Stimulated activated CD4-positive, alpha-beta T cell treated with anti-CD3 and anti-CD28 coated beads, Interleukin-12 subunit alpha, Interleukin-12 subunit beta, amount 100 ng/mL, for 4 hours (primary cell): ENCODE data around the gene ABCA7.
A peak's percentile ranks its signal among the peaks of the same experiment; 100 is the strongest.

Source experiments
- DNase-seq: peaks from one replicate; pipeline ENCODE4 v3.0.0-alpha.2; 2020

ABCA7 gene

DNA sequence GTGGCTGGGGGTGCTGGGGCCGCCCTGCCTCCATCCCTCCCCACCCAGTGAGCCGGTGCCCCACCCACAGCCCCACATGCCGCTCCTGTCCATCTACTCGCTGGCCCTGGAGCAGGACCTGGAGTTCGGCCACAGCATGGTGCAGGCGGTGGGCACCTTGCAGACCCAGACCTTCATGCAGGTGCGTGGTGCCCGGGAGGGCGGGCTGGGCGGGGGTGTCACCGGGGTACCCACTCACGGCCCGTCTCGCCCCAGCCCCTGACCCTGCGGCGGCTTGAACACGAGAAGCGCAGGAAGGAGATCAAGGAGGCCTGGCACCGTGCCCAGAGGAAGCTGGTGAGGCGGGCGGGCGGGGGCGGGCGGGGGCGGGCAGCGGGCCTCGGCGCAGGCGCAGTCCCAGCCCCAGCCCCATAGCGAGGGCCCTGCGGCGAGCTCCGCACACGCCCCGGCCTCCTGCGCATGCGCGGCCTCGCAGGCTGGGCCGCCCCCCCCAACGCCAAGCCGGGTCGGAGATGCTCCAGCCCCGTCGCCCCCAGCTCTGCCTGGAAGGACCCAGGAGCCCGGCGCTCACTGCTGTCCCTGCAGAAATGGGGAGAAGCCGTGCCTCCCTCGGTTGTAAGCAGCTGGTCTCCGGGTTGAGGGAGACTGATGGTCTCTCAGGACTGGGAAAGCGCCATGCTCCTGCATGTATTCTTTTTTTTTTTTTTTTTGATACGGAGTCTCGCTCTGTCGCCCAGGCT is 34.8 kb downstream of the ABCA7 start:
- DNase-seq, result peak; percentile 87

DNA sequence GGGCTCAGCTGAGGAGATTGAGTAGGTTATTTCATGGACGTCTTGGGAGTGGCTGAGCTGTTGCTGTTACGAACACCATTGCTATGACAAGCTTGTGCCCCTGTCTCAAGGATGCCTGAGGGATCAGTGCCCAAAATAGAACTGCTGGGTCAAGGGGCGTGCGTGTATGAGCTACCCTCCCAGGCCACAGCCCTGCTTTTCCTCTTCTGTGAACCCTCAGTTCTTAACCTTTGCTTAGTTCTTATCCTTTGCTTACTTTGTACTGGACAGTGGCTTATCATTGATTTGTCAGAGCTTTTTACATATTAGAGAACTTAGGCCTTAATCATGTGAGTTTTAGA is 36.1 kb downstream of the ABCA7 start:
- DNase-seq, result no peak

DNA sequence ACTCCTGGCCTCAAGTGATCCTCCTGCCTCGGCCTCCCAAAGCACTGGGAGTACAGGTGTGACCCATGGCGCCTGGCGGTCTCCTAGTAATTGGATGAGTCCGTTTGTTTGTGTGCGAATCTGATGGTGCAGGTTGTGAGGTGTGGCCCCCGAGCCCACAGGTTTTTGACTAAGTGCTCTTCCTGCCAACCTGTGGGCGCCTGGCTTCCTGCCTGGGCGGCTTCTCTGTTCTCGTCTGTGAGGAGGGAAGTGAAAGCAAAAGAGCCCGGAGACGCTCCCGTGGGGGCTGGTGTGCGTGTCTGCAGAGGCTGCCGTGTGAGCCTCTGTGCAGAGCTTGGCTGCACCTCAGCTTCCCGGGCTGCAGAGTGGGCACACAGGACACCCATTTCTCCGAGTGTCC is 37.0 kb downstream of the ABCA7 start:
- DNase-seq, result peak; percentile 83

DNA sequence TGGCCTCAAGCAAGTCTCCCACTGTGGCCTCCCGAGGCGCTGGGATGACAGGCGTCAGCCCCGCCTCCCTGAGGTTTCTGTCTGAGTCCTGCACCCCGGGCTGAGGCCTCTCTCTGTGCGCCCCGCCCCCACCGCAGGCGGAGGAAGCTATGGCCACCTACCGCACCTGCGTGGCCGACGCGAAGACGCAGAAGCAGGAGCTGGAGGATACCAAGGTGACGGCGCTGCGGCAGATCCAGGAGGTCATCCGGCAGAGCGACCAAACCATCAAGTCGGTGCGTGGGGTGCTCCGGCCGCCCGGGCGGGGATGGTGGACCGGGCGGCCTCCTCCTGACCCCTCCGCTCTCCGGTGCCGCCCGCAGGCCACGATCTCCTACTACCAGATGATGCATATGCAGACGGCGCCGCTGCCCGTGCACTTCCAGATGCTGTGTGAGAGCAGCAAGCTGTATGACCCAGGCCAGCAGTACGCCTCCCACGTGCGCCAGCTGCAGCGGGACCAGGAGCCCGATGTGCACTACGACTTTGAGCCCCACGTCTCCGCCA is 39.7 kb downstream of the ABCA7 start:
- peak; percentile 66 for DNase-seq

DNA sequence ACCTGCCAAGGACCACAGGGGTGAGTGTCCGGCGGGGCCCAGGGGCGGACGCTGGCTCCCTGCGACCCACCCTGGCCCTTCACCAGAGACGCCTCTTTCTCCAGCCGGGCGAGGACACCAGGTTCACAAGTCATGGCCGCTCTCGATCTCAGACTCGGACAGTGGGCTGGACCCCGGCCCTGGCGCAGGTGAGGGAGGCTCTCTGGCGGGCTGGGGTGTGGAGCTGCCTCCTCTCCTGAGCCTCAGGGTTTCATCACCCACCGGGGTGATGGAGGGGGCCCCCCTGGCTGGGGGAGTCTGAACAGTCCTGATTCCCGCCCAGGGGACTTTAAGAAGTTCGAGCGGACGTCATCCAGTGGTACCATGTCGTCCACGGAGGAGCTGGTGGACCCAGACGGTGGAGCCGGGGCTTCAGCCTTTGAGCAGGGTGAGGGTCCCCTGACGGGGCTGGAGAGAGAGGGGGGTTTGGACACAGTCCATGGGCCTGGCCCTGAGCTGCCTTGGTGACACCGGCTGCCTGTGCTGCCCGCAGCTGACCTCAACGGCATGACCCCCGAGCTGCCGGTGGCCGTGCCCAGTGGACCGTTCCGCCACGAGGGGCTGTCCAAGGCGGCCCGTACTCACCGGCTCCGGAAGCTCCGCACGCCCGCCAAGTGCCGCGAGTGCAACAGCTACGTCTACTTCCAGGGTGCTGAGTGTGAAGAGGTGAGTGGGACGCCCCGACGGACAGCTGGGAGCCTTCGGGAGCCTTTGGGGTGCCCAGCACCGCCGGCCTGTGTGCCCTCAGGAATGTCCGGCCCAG is 40.7 kb downstream of the ABCA7 start:
- no peak for DNase-seq

DNA sequence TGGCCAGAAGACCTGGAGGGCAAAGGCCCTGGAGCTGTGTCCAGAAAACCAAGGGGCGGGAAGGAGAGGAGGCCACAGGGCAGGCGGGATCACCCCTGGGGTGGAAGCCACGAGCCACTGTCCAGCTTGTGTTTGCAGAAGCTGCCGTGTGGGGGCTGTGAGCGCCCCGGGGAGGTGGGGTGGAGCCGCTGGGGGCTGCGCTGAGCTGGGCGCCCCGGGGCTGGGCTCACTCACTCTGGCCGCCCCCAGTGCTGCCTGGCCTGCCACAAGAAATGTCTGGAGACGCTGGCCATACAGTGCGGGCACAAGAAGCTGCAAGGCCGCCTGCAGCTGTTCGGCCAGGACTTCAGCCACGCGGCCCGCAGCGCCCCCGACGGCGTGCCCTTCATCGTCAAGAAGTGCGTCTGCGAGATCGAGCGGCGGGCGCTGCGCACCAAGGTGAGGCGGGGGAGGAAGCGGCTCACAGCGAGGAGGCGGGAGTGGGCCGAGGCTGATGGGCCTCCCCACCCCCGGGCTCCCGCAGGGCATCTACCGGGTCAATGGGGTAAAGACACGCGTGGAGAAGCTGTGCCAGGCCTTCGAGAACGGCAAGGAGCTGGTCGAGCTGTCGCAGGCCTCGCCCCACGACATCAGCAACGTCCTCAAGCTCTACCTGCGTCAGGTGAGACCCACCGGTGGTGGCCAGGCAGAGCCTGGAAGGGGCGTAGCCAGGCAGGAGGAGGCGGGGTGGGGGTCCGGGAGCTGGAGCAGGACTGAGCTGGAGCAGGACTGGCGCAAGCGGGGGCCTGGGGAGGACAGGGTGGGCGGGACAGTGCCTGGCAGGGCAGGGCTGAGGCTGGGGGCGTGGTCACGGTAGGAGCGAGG is 41.6 kb downstream of the ABCA7 start:
- no peak for DNase-seq

DNA sequence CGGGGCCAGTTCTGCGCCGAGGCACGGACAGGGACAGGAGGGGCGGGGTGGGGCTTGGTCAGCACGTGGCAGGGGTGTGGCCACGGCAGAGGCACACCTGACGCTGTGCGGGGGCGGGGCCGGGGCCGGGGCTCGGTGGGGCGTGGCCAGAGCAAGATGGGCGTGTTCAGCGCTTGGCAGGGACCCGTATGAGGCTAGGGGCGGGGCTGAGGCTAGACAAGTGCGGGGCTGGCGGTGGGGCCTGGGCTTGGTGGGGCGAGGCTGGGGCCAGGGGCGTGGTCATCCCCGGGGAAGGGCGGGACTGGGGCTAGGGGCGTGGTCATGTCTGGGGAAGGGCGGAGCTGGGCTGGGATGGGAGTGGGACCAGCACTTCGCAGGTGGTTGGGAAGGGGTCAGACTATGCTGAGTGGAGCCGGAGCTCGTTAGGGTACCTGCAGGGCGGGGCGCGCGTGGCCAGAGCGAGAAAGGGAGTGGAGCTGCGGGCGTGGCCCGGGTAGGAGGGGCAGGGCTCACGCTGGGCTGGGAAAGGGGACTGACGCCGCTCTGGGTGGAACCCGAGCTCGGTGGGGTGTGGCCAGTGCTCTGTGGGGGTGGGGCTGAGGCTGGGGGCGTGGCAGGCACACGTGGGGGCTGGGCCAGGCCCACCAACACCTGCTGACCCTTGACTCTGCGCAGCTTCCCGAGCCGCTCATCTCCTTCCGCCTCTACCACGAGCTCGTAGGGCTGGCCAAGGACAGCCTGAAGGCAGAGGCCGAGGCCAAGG is 42.4 kb downstream of the ABCA7 start:
- peak; percentile 66 for DNase-seq

DNA sequence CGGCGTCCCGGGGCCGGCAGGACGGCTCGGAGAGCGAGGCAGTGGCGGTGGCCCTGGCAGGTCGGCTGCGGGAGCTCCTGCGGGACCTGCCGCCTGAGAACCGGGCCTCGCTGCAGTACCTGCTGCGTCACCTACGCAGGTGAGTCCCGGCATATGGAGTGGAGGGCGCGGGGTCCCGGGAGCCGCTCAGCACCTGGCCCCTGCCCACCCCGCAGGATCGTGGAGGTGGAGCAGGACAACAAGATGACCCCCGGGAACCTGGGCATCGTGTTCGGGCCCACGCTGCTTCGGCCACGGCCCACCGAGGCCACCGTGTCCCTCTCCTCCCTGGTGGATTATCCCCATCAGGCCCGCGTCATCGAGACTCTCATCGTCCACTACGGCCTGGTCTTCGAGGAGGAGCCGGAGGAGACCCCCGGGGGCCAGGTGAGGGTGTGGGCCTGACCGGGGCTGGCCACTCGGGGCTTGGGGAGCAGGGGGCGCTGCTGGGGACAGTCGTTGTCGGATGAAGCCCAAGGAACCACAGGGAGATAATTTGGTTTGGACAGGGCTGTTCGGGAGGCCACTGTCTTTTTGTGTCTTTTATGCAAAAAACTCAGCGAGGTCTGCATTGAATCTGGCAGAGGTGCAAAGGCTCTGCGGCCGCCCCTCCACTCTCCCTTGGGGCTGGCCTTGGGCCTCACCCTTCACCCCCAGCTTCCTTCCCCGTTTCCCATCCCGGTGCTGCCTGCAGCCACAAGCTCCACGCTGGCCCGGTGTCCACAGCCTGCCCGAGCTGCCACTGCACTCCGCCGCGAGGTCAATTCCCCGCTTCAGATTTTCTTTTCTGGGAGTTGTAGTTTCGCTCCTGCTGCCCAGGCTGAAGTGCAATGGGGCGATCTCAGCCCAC is 43.3 kb downstream of the ABCA7 start:
- DNase-seq, result no peak

DNA sequence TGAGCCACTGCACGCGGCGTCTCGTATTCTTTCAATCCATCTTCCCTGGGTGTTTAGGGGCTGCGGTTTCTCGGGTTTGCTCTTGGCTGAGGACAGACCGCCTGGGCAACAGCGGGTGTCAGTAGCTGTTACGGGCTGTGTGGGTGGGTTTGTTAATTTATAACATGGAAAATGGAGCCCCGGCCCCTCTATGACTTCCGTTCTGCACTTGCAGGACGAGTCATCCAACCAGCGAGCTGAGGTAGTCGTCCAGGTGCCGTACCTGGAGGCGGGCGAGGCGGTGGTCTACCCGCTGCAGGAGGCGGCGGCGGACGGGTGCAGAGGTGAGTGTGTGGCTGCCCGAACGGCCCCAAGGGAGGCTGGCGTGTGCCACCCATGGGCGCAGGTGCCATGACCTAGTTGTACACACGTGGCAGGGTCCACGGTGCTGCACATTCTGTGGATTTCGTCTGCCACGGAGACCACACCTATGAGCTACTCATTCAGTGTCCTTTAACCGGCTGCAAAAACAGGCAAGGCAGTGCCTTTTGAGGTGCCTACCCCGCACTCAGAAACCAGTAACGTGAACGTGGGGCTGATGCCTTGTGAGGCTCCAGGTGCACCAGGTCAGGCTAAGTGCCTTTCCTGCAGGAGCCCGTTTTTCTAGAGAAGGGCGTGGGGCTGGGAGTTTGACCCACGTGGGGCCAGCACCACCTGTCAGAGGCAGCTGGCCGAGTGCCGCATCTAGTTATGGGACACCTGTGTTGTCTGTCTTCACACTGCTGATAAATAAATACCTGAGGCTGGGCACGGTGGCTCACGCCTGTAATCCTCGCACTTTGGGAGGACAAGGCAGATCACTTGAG is 44.3 kb downstream of the ABCA7 start:
- DNase-seq, result no peak

DNA sequence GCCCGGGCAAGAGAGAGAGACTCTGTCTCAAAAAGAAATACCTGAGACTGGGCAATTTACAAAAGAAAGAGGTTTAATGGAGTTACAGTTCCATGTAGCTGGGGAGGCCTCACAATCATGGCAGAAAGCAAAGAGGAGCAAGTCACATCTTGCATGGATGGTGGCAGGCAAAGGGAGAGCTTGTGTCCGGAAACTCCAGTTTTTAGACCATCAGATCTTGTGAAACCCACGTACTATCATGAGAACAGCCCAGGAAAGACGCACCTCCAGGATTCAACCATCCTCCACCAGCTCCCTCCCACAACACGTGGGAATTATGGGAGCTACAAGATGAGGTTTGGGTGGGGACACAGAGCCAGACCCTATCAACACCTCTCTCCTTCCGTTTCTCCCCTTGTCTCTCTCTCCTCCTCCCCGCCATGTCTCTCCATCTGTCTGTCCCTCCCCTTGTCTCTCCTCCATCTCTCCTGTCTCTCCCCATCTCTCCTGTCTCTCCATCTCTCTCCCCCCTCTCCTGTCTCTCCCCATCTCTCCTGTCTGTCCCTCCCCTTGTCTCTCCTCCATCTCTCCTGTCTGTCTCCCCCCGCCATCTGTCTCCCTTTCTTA is 45.2 kb downstream of the ABCA7 start:
- DNase-seq, result no peak

DNA sequence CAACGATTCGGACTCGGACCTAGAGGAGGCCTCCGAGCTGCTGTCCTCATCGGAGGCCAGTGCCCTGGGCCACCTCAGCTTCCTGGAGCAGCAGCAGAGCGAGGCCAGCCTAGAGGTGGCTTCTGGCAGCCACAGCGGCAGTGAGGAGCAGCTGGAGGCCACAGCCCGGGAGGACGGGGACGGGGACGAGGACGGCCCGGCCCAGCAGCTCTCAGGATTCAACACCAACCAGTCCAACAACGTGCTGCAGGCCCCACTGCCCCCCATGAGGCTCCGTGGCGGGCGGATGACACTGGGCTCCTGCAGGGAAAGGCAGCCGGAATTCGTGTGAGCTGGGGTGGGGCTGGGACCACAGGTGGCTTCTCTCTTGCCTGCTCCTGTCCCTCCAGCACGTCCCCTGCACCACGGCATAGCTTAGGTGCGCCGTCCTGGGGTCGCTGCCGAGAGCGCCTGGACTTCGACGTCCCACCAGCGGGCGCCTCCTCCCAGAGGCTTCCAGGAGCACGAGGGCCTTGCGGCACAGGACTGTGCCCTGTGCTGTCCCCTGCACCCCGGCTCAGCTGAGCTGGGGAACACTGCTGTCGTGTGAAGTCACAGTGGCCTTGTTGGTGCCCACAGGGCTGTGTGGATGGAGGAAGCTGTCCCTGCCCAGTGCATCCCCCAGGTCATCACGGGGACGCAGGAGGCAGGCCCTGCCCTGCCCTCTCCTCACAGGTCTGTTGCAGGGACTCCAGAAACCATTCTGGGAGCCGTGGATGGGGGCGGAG is 46.0 kb downstream of the ABCA7 start:
- no peak for DNase-seq

DNA sequence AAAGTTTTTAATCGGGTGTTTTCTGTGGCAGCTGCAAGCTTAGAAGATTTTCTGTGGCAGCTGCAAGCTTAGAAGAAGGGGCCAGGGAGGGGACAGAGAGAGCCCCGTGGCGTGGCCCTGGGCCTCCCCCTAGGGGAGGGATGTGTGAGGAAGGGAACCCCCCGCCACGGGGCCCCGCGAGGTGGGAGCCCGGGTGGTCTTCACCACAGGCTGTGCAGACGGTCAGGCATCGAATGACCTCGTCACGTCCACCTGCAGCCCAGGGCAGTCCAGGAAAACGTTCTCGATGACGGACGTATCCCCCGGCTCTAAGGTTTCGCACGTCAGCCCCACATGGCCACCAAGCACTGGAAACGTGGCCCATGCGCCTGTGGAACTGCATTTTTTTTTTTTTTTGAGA is 46.7 kb downstream of the ABCA7 start:
- no peak for DNase-seq

DNA sequence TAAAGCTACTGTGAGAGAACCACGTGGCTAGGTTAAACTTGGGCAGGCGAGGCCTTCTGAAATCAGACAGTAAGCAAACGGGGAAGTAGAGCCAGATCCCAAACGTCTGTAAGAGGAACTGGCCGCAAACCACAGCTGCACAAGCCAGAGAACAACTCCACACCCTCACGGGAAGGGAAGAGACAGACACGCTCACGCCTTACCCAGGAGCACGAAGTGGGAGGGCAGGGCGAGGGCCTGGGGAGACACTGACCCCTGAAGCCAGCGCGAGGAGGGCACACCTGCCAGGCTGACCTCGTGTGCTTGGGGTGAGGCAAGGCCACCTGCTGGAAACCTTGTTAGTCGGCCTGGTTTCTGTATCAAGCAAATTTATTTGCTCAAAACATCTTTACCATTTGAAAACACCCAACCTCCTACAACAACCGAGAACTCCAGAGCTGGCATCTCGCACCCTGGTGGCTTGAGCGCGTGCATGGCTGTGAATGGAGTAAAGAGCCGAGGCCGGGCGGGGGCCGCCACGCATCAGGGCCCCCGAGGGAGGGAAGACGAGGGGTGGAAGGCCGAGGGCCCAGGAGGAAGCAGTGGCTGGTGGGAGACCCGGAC is 48.0 kb downstream of the ABCA7 start:
- no peak for DNase-seq

DNA sequence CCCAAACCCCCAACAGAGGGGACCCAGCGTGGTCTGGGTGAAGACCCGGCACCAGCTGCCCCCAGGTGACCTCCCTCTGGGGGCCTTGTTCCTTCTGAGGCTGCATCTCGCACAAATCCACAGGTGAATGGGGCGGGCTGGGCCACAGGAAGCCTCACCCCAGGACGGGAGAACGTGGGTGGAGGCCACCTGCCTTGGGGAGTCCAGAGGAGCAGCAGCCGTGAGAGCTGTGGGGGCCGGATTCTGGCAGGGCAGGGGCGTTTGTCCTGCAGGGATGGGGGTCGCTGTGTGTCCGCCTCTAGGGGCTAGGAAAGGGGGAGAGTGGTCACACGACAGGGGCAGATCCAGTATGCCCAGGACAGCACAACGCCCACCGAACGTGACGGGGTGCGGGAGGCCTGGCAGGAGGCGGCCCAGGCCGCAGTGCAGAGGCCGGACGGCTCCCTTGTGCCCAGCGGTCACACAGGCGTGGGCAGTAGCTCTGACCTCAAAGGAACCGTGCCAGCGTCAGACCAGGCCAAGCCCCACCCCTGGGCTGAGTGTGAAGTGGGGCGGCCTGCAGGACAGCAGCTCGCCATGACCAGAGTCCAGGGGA is 48.6 kb downstream of the ABCA7 start:
- no peak for DNase-seq

DNA sequence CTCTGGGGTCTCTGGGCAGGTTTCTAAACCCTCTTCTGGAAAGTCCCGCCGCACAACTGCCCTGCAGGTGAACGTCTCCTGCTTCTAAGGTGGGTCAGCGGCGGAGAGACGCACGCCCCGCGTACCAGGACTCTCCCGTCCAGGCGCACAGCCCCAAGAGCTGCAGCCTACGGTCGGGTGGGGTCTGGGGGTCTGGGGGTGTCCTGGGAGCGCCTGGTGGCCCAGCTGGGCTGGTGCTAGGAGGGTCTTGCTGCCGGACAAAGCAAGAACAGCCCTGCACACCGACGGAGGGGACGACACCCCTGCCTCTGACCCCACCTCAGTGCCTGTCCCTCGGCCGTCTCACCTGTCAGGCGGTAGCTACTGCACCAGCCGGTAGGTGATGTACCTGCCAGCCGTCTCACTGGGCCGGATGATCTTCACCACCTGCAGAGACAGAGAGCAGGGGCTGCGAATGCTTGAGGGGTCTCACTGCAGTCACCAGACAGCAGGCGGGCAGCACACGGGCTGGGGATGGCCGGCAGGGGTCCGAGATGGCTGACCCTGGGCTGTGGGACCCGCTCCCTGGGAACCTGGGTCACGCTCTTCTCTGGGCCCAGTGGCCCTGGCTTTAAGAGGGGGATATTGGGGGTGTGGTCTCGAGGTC is 49.3 kb downstream of the ABCA7 start:
- DNase-seq, result no peak

DNA sequence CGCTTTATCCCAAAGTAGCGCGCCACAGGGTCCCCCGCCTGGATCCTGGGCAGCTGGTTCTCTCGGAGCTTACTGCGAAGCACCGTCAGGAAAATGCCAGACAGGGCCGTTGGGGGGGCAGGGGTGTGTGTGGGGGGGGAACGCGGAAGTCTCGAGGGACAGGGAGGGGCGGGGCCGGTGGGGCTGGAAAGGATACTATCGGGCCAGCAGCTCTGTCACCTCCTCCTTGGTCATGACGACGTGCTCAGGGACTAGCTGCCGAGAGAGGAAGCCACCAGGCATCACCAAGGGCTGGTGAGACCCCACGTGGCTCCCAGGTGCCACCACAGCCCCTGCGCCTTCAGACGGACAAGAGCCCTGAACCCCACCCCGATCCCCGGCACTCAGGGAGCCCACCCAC is 50.0 kb downstream of the ABCA7 start:
- DNase-seq, result no peak

DNA sequence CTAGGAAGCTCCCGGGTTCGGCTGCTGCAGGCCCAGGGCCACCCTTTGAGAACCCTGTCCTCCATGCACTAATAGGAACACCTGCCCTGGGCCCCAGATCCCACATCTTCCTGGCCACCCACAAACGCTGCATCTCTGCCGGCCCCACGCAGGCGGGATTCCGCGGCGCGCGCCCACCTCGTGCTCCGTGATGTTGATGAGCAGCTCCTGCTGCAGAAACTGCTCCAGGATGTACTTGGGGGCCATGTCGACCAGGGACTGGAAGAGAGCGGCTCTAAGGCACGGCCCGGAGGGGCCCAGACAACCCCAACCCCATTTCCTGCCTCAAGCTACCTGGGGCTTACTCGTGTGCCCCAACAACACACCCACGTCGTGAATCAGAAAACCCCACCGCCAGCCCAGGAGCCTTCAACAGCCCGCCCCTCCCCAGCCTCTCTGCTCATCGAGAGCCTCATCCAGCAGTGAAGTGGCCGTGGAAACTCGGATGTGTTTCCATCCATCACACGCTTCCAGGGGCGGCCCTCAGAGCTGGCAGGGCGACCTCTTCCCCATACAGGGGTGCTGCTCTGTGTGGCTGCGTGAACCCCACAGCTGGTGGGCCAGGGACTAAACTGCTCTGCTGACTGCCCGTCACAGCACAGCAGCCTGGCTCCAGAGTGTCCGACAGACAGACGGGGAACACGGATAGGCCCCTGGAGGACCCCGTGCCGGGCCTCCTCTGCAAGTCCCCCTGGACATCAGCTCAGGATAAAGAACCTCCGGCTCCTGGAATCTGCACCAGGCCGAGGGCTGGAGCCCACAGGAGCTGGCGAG is 51.0 kb downstream of the ABCA7 start:
- no peak for DNase-seq
